HCT116 (cell line): ENCODE data around the gene RPP21. TPM values are rescaled to one million over a fixed set of nuclear protein-coding genes. Genes with fewer than 3 reads are reported as not detected.

ENCODE experiments used
- ATAC-seq: fragments of 200-7000 bp; cut with Tn5 transposase; 2 replicates; pipeline ENCODE4 v1.9.1; 2020; ENCODE audit warnings: mild to moderate bottlenecking, moderate library complexity
- BruUV-seq: library from RNA; stranded (reverse); fragments of 400-500 nt; replicated peaks from 2 replicates; lab custom pipeline; 2021; lab: Mats Ljungman, UMichigan
- CTCF ChIA-PET: fragments of 300-600 bp; sonication (Branson Sonifier 250); formaldehyde crosslinking; loops from one replicate; lab custom pipeline; 2021; ENCODE audit warnings: antibody characterized with exemption; lab: Charles Lee
- POLR2A ChIA-PET: fragments of 300-600, 350-600 bp; sonication (Branson Sonifier 250); formaldehyde crosslinking; loops from one replicate; lab custom pipeline; 2021; ENCODE audit warnings: antibody characterized with exemption; lab: Charles Lee
- RAD21 ChIA-PET, 2 experiments: fragments of 300-600 bp; sonication (Branson Sonifier 250); formaldehyde crosslinking; loops; one replicate each; lab custom pipeline; 2023; ENCODE audit warnings: low total read pairs in 2 of 2; ENCODE audit not compliant: uncharacterized antibody in 2 of 2, unreplicated experiment in 2 of 2, low non-redundant PET in 1 of 2; lab: Charles Lee
- DNase-seq: peaks from one replicate; pipeline ENCODE4 v3.0.0-alpha.2; 2010; ENCODE audit warnings: low read depth, low spot score
- H2AFZ ChIP-seq: fragments of 200-600 bp; shearing (Covaris generic), sonication (generic); 2 replicates; pipeline ENCODE4 v1.6.1; 2017; ENCODE audit warnings: low read depth, mixed run types, mixed read lengths, antibody characterized with exemption, low read length; ENCODE audit not compliant: poor library complexity, severe bottlenecking
- H3K27ac ChIP-seq: 2 replicates; pipeline ENCODE4 v1.5.1; 2012; ENCODE audit warnings: low read depth, low read length
- H3K27me3 ChIP-seq: fragments of 200-600 bp; sonication (generic); 2 replicates; pipeline ENCODE4 v1.6.1; 2016; ENCODE audit warnings: mixed run types, low read length, mixed read lengths; ENCODE audit not compliant: insufficient read depth
- H3K36me3 ChIP-seq, 2 experiments: fragments of 200-500 bp in 1 of 2; fragments of 200-600 bp in 1 of 2; sonication (Bioruptor generic) in 1 of 2; sonication (generic) in 1 of 2; 2 replicates each; pipeline versions ENCODE4 v1.5.1 to v1.6.1; 2014 to 2016; ENCODE audit warnings: low read length in 2 of 2, inconsistent platforms in 1 of 2, mixed read lengths in 1 of 2, mixed run types in 1 of 2; ENCODE audit not compliant: insufficient read depth in 2 of 2, control insufficient read depth in 1 of 2
- H3K4me1 ChIP-seq, 2 experiments: fragments of 200-600 bp in 1 of 2; sonication (generic) in 1 of 2; 2 replicates each; pipeline versions ENCODE4 v1.5.1 to v1.6.1; 2012 to 2017; ENCODE audit warnings: low read length in 2 of 2, inconsistent platforms in 1 of 2, mild to moderate bottlenecking in 1 of 2, mixed read lengths in 1 of 2, mixed run types in 1 of 2, moderate library complexity in 1 of 2; ENCODE audit not compliant: insufficient read depth in 2 of 2, control insufficient read depth in 1 of 2
- H3K4me2 ChIP-seq: fragments of 200-600 bp; sonication (generic); 2 replicates; pipeline ENCODE4 v1.6.1; 2017; ENCODE audit warnings: mixed run types, low read length, mixed read lengths
- H3K4me3 ChIP-seq, 2 experiments: fragments of 200-600 bp in 1 of 2; sonication (generic) in 1 of 2; replicated peaks in 1 of 2; 2 replicates each; pipeline ENCODE4 v1.5.1; 2011 to 2016; ENCODE audit warnings: low read length in 2 of 2, control low read depth in 1 of 2, low read depth in 1 of 2, mild to moderate bottlenecking in 1 of 2, mixed read lengths in 1 of 2, mixed run types in 1 of 2
- H3K79me2 ChIP-seq: fragments of 200-600 bp; sonication (generic); 2 replicates; pipeline ENCODE4 v1.6.1; 2017; ENCODE audit warnings: mild to moderate bottlenecking, mixed run types, low read length, moderate library complexity, mixed read lengths; ENCODE audit not compliant: insufficient read depth
- H3K9ac ChIP-seq: fragments of 200-600 bp; sonication (generic); 2 replicates; pipeline ENCODE4 v1.6.1; 2016; ENCODE audit warnings: low read length, mixed read lengths
- H3K9me2 ChIP-seq: fragments of 200-600 bp; sonication (generic), shearing (Covaris generic); 2 replicates; pipeline ENCODE4 v1.6.1; 2017; ENCODE audit warnings: mixed run types, mild to moderate bottlenecking, moderate library complexity; ENCODE audit not compliant: insufficient read depth
- H3K9me3 ChIP-seq, 2 experiments: fragments of 200-500 bp in 1 of 2; fragments of 200-600 bp in 1 of 2; sonication (Bioruptor generic) in 1 of 2; sonication (generic) in 1 of 2; 2 replicates each; pipeline ENCODE4 v1.6.1; 2014 to 2017; ENCODE audit warnings: low read length in 2 of 2, mixed read lengths in 2 of 2, inconsistent platforms in 1 of 2, low read depth in 1 of 2, mild to moderate bottlenecking in 1 of 2, mixed run types in 1 of 2, moderate library complexity in 1 of 2; ENCODE audit not compliant: control insufficient read depth in 1 of 2, insufficient read depth in 1 of 2
- H4K20me1 ChIP-seq: fragments of 200-600 bp; sonication (generic), shearing (Covaris generic); 2 replicates; pipeline ENCODE4 v1.6.1; 2017; ENCODE audit warnings: mixed run types, mild to moderate bottlenecking, moderate library complexity; ENCODE audit not compliant: insufficient read depth
- ATF3 ChIP-seq: IDR thresholded peaks from 2 replicates; pipeline ENCODE4 v1.6.1; 2012
- CBX3 ChIP-seq: IDR thresholded peaks from 2 replicates; pipeline ENCODE4 v1.6.1; 2012; ENCODE audit warnings: low read depth
- CEBPB ChIP-seq: IDR thresholded peaks from 2 replicates; pipeline ENCODE4 v1.6.1; 2012; ENCODE audit warnings: low read depth
- CTCF ChIP-seq, 3 experiments: fragments of 200-600 bp in 1 of 3; sonication (generic) in 1 of 3; IDR thresholded peaks in 2 of 3; conservative IDR thresholded peaks in 1 of 3; 2 replicates each; pipeline ENCODE4 v1.5.1; 2012 to 2017; ENCODE audit warnings: low read depth in 2 of 3, low read length in 2 of 3, antibody characterized with exemption in 1 of 3, borderline replicate concordance in 1 of 3, control low read depth in 1 of 3, mild to moderate bottlenecking in 1 of 3, mixed read lengths in 1 of 3, mixed run types in 1 of 3, moderate library complexity in 1 of 3; ENCODE audit not compliant: insufficient read depth in 1 of 3
- EGR1 ChIP-seq: IDR thresholded peaks from 2 replicates; pipeline ENCODE4 v1.6.1; 2012; ENCODE audit warnings: low read depth
- ELF1 ChIP-seq: IDR thresholded peaks from 2 replicates; pipeline ENCODE4 v1.6.1; 2012; ENCODE audit warnings: low read depth, borderline replicate concordance
- EZH2phosphoT487 ChIP-seq: fragments of 200-600 bp; IDR thresholded peaks from 2 replicates; pipeline ENCODE4 v1.6.1; 2018; ENCODE audit warnings: antibody characterized with exemption, borderline replicate concordance
- JUND ChIP-seq: IDR thresholded peaks from 2 replicates; pipeline ENCODE4 v1.6.1; 2012
- MAX ChIP-seq: IDR thresholded peaks from 2 replicates; pipeline ENCODE4 v1.6.1; 2012
- POLR2A ChIP-seq: IDR thresholded peaks from 2 replicates; pipeline ENCODE4 v1.7.0; 2011; ENCODE audit warnings: borderline replicate concordance; ENCODE audit not compliant: insufficient read depth, insufficient read length; ENCODE audit errors: extremely low read depth
- POLR2AphosphoS5 ChIP-seq: IDR thresholded peaks from 2 replicates; pipeline ENCODE4 v1.6.1; 2011; ENCODE audit warnings: mild to moderate bottlenecking, low read depth, low read length, moderate library complexity
- RAD21 ChIP-seq: IDR thresholded peaks from 2 replicates; pipeline ENCODE4 v1.6.1; 2012; ENCODE audit warnings: low read depth, mild to moderate bottlenecking
- REST ChIP-seq: IDR thresholded peaks from 2 replicates; pipeline ENCODE4 v1.6.1; 2012; ENCODE audit warnings: low read depth
- SIN3A ChIP-seq: IDR thresholded peaks from 2 replicates; pipeline ENCODE4 v1.6.1; 2012; ENCODE audit warnings: low read depth
- SRF ChIP-seq: IDR thresholded peaks from 2 replicates; pipeline ENCODE4 v1.6.1; 2012; ENCODE audit warnings: low read depth
- TCF7L2 ChIP-seq: IDR thresholded peaks from 2 replicates; pipeline ENCODE4 v1.7.0; 2011; ENCODE audit warnings: borderline replicate concordance, inconsistent platforms; ENCODE audit not compliant: insufficient read depth, insufficient read length; ENCODE audit errors: extremely low read depth
- YY1 ChIP-seq: IDR thresholded peaks from 2 replicates; pipeline ENCODE4 v1.6.1; 2011; ENCODE audit warnings: low read length, low read depth, moderate library complexity, mild to moderate bottlenecking; ENCODE audit not compliant: insufficient replicate concordance; ENCODE audit errors: extremely low read depth
- ZBTB33 ChIP-seq: IDR thresholded peaks from 2 replicates; pipeline ENCODE4 v1.6.1; 2011; ENCODE audit warnings: mild to moderate bottlenecking, low read length, moderate library complexity; ENCODE audit not compliant: insufficient replicate concordance; ENCODE audit errors: extremely low read depth
- ZFX ChIP-seq: fragments of 450-650 bp; IDR thresholded peaks from 2 replicates; pipeline ENCODE4 v1.6.1; 2017
- ZNF274 ChIP-seq: fragments of 200-500 bp; sonication (Bioruptor generic); IDR thresholded peaks from 2 replicates; pipeline ENCODE4 v1.6.1; 2014; ENCODE audit warnings: mild to moderate bottlenecking, low read depth, low read length, inconsistent platforms
- intact Hi-C: fragments of 100-400 bp; cut with micrococcal nuclease; formaldehyde crosslinking; loops from 2 replicates; pipeline ENCODE4 v1.10.0; 2022
- total RNA-seq: library from RNA; stranded (reverse); gene quantifications from one replicate; pipeline ENCODE4 v1.2.1, GENCODE V29; 2021; ENCODE audit not compliant: unreplicated experiment

Gene RPP21
- total RNA-seq, 1 experiment from 2014 or later, result 70.4 TPM

GRCh38 chr6:30323806-30324205 is 21.1 kb upstream of the RPP21 start:
- RAD21 ChIA-PET, result no interaction called here
- Histone ChIP-seq H3K4me3 (no peak overlapping the region), H3K79me2 (peaks cover 76% of the 10 kb centered on the region), H3K27me3 (no peaks in the 10 kb centered on the region), H3K4me1 (peaks cover 9 to 24% of the 10 kb centered on the region in 2 experiments), H3K36me3 (peaks cover 0 to 2% of the 10 kb centered on the region in 2 experiments; a peak in 1 of 4 replicates), H3K9me3 (no peaks in the 10 kb centered on the region), H3K9me2 (no peaks in the 10 kb centered on the region), H2AFZ (no peak overlapping the region), H4K20me1 (peaks cover 30% of the 10 kb centered on the region), H3K4me2 (no peak overlapping the region), H3K27ac (no peak overlapping the region)
- DNase-seq (no peak), ATAC-seq (no peak)
- no TSS peak for BruUV-seq
- POLR2A ChIA-PET, result no interaction called here
- intact Hi-C loops, result no loop called here
- CTCF ChIA-PET, result no interaction called here
- TF ChIP-seq CEBPB (no peak), ELF1 (no peak), ZBTB33 (no peak), EZH2phosphoT487 (no peak), YY1 (no peak), ZFX (no peak), CBX3 (no peak), ZNF274 (no peak), POLR2AphosphoS5 (no peak), POLR2A (no peak), RAD21 (no peak), EGR1 (no peak), CTCF (IDR thresholded peaks at IDR 0.05 in 2 of 3, conservative IDR thresholded peaks at IDR 0.05 in 1 of 3; ENCODE audit: borderline replicate concordance in 1 of 3, insufficient read depth in 1 of 3, low read depth in 2 of 3, low read length in 2 of 3) (no peak), SIN3A (no peak), JUND (no peak), TCF7L2 (no peak), SRF (no peak), ATF3 (no peak), REST (no peak), MAX (no peak)
- TF ChIP-seq, all 23 proteins: peak for 0
- no peak overlapping the region for H3K9ac ChIP-seq
